PFSK-1 (cell line): ENCODE results near the gene SRMS.

Source experiments
- FOXP2 ChIP-seq: optimal IDR thresholded peaks from 2 replicates; pipeline ENCODE3; 2011; ENCODE audit warnings: borderline replicate concordance, control low read depth, inconsistent platforms; ENCODE audit not compliant: insufficient read depth; ENCODE audit errors: extremely low read length, extremely low read depth
- POLR2AphosphoS5 ChIP-seq: IDR thresholded peaks from 2 replicates; pipeline ENCODE4 v1.6.1; 2012; ENCODE audit warnings: low read depth, mild to moderate bottlenecking, control low read depth, low read length, moderate library complexity
- REST ChIP-seq, 2 experiments: IDR thresholded peaks; 2 replicates each; pipeline versions ENCODE4 v1.6.1 to v1.8.0; 2011 to 2012; ENCODE audit warnings: low read depth in 2 of 2, low read length in 2 of 2, control low read depth in 1 of 2, inconsistent platforms in 1 of 2, mild to moderate bottlenecking in 1 of 2, moderate library complexity in 1 of 2; ENCODE audit not compliant: insufficient read depth in 1 of 2
- SIN3A ChIP-seq: IDR thresholded peaks from 2 replicates; pipeline ENCODE4 v1.6.1; 2012; ENCODE audit warnings: mild to moderate bottlenecking, low read length, moderate library complexity, borderline replicate concordance; ENCODE audit not compliant: insufficient read depth
- TAF1 ChIP-seq: IDR thresholded peaks from 2 replicates; pipeline ENCODE4 v1.6.1; 2012; ENCODE audit warnings: low read length, control low read depth, borderline replicate concordance; ENCODE audit not compliant: insufficient read depth

Gene SRMS

GRCh38 chr20:63495741-63496595 is 51.6 kb downstream of the SRMS start:
- TF ChIP-seq REST (IDR thresholded peaks at IDR 0.05; ENCODE audit: insufficient read depth in 1 of 2, low read depth in 2 of 2, low read length in 2 of 2) (no peak), FOXP2 (no peak), TAF1 (no peak), SIN3A (no peak)

GRCh38 chr20:63495167-63495720 is 52.3 kb downstream of the SRMS start:
- TF ChIP-seq TAF1 = no peak
- TF ChIP-seq POLR2AphosphoS5 = no peak

GRCh38 chr20:63494420-63495166 is 53.0 kb downstream of the SRMS start:
- TF ChIP-seq POLR2AphosphoS5 (no peak), TAF1 (no peak), REST (IDR thresholded peaks at IDR 0.05; ENCODE audit: insufficient read depth in 1 of 2, low read depth in 2 of 2, low read length in 2 of 2) (no peak), SIN3A (no peak), FOXP2 (no peak)

- TF ChIP-seq REST (IDR thresholded peaks at IDR 0.05; ENCODE audit: insufficient read depth in 1 of 2, low read depth in 2 of 2, low read length in 2 of 2) (no peak), TAF1 (no peak), SIN3A (no peak), FOXP2 (no peak)
Observed at GRCh38 chr20:63494084-63494419, 53.5 kb downstream of the SRMS start.

- TF ChIP-seq POLR2AphosphoS5 = no peak
- no peak for TF ChIP-seq TAF1
- no peak for TF ChIP-seq REST (IDR thresholded peaks at IDR 0.05; ENCODE audit: insufficient read depth in 1 of 2, low read depth in 2 of 2, low read length in 2 of 2)
- TF ChIP-seq SIN3A = no peak
- no peak for TF ChIP-seq FOXP2
Observed at GRCh38 chr20:63493563-63494020, 54.0 kb downstream of the SRMS start.
